HG02973 (cell line): ENCODE results near the gene ENPP7.

ENCODE experiments used
- ATAC-seq: cut with Tn5 transposase; IDR thresholded peaks from one replicate; pipeline ENCODE4 v1.9.1; 2021; ENCODE audit warnings: moderate library complexity; ENCODE audit not compliant: unreplicated experiment

The ENPP7 gene, protein sequence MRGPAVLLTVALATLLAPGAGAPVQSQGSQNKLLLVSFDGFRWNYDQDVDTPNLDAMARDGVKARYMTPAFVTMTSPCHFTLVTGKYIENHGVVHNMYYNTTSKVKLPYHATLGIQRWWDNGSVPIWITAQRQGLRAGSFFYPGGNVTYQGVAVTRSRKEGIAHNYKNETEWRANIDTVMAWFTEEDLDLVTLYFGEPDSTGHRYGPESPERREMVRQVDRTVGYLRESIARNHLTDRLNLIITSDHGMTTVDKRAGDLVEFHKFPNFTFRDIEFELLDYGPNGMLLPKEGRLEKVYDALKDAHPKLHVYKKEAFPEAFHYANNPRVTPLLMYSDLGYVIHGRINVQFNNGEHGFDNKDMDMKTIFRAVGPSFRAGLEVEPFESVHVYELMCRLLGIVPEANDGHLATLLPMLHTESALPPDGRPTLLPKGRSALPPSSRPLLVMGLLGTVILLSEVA

DNA sequence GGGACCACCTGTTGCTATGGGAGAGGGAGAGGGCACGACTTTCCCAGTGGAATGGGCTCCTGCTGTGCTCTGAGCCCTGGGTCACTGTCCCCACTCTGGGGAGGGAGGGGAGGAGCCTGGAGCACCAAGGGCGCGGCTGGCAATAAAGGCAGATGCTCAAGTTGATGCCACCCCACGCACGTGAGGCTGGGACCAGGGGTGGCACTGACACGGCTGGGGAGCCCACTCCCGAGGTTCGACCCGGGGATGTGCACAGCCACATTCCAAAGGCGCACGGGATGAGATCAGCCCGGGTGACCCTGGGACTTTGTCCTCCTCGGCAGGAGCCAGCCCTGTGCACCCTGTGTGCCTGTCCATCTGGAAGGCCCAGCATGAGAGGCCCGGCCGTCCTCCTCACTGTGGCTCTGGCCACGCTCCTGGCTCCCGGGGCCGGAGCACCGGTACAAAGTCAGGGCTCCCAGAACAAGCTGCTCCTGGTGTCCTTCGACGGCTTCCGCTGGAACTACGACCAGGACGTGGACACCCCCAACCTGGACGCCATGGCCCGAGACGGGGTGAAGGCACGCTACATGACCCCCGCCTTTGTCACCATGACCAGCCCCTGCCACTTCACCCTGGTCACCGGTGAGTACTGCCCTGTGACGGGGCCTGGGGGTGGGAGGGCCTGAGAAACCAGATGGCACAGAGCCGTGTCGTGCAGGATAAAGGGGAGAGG, at the start of gene ENPP7:
TSS of gene ENPP7 (plus strand) at position 175 of the 715 bp plus-strand sequence. CDS start at position 372, 197 bp downstream.
- ATAC-seq = no peak

DNA sequence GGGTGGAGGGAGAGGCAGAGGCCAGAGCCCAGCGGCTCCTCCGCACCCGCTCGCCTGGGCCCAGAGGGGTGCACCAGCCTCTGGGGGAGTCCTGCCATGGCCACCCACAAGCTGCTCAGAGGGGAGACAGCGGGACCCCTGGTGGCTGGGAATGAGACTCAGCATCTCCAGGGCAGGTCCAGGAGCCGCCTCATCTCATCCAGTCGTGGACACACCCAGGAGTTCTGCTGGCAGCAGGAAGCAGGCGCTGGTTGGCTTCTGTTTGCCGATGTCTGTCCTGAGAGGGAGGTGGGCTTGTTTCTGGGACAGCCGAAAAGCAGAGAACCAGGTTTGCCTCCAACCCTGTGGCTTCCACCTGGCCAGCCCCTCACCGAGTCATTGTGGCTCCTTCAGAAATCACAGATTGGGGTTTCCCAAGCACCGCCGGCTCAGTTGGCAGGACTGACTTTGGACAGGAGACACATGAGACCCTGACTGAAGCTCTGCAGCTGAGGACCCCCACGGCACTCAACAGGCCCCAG, 49.6 kb upstream of the ENPP7 start:
- no peak for ATAC-seq

DNA sequence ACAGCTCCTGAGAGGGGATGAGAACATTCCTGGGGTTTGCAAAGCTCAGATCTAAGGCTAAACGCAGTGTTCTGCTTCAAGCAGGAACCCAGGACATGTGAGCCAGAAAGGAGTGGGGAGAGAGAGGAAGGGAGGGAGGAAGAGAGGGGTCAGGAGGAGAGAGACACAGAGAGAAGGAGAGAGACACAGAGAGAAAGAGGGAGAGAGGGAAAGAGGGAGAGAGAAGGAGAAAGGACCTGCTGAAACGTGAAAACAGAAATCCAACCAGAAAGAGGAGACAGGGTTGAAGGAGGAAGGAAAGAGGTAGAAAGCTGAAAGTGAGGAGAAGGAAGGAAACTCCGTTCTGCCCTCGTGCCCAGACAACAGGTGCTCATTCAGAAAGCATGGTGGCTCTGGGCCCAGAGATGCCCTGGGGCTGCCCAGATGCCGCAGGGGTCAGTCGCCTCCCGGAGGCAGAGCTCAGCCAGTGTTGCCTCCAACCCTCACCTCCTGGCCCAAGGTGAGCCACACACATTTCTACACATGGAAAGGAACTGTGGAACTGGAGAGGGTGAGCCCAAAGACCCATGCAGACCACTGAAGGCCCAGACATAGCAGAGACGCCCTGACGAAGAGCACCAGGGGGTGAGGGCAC, 49.0 kb upstream of the ENPP7 start:
- ATAC-seq = no peak

DNA sequence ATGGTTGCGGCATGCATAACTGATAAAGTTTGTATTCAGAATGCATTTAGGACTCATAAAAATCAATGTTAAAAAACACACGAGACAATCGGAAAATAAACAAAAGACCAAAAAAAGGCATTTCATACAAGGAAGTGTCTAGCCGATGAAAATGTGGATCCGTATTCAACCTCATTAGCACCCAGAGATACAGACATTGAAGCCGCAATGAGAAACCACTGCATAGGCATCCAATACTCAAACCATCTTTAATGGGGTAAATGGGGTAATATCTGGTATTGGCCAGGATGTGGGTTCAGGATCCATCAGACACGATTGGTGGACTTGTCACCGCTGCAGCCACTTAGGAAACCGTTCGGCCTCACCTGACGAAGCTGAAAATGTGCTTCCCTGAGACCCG, 47.4 kb upstream of the ENPP7 start:
- ATAC-seq = no peak

DNA sequence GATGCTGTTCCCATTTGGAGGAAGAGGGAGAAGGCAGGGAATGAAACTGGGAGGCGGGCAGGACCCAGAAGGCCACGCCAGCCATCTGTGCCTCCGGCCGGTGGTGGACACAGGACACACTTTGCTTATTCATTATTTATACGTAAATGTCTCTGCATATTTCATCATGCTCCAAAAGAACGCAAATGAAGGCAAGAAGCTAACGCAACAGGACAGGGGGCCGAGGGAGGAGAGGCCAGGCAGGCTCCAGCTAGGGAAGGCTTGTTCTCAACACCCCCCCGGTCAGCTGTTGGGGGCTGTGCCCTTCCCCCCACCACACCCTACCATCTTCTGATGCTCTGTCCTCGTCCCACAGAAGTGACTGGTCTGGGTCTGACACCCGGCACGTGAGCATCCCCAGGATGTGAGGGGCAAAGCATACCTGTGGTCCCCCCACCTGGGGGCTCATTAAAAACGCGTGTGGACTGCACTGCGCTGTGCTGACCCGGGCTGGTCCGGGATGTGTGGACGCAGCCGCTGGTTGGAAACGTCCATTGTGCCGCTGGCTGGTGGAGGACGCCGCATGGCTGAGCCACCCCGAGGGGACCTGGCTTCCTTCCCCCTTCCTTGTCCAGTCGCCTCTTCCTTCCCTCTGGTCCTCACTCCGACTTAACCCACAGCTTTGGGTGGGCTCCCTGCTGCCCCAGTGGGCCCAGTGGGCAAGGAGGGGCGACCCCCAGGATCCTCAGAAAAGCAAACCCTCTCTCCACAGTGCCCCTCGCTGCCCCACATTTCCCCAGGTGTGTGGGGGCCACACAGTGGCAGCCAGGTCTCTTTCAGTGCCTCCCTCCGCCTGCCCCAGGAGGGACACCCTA, 46.4 kb upstream of the ENPP7 start:
- no peak for ATAC-seq

DNA sequence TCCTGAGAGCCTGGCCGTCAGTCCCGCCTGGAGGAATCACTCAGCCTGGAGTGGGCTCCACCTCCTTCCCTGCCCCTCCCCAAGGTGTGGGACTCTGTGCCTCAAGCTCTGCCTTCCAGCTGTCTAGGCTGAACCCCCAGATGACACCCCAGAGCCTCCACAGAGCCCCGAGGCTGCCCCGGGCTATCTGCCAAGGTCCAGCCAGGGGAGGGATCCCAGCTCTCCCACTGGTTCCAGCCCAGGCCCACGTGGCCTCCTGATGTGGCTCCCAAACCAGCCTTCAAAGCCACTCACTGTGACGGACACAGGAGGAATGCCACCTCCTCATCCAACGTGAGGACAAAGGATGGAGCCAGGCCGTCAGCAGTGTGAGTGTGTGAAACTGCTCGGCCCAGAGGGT, 45.6 kb upstream of the ENPP7 start:
- no peak for ATAC-seq

DNA sequence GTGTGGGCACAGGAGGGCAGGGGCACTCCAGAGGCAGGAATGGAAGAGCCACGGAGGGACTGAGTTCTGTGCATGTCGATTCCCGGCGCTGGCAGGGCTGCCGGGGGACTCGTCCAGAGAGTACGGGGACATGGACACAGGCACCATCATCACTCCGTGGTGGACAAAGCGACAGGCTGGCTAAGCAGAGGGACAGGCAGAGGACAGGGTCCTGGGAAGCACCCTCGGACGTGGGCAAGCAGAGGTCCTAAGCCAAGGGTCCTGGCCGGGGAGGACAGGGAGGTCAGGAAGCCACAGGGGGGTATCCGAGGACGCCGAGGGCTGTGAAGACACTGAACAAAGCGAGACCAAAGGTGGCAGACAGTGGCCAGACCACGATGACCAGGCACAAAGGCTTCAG, 44.3 kb upstream of the ENPP7 start:
- ATAC-seq = no peak

DNA sequence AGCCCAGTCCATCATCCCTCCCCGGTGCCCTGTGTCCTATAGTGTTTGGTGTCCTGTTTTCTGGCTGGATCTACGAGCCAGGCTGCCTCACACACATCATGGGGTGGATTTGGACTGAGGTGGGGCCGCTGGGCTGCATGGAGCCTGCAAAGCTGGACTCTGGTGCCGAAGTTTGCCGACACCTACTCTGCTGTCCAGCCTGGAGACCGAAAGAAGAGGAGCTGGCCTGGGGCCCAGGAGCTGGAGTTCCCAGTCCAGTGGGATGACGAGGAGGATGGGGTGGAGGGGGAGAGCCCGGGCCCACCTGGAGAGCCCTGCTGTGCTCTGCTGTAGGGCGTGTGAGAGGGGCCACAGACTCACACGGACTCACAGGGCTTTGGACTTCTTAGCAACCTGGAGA, 40.3 kb upstream of the ENPP7 start:
- ATAC-seq = no peak

DNA sequence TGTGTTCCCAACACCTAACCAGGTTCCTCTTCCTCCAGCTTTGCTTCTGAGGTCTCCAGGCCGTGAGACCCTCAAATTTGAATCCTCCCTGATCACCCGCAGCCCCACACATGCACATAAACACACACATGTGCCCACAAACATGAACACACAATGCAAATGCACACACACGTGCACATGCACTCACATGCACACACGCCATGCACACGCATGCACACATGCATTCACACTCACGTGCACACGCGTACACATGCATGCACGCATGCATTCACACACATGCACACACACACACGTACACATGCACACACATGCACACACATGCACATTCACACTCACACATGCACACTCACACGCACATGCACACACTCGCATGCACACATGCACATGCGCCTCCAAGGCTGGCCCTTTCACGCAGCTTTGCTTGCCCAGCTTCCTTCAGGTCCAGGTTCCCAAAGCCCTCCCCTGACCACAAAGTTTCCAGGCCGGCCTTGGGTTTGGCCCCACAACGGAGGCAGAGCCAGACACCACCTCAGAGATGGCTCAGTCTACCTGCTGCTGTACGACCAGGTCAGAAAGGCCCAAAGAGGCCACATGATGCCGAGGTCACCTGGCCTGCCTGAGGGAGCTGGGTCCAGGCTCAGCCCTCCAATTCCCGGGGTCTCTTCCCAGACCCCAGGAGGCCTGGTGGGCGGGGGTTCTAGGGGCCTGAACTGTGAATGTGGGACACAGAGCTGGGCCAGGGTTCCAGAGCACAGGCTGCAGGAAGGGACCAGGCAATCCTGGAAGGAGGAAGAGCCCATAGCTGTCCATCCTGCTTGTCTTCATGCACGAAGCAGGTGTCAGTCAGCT, 39.5 kb upstream of the ENPP7 start:
- ATAC-seq = no peak

DNA sequence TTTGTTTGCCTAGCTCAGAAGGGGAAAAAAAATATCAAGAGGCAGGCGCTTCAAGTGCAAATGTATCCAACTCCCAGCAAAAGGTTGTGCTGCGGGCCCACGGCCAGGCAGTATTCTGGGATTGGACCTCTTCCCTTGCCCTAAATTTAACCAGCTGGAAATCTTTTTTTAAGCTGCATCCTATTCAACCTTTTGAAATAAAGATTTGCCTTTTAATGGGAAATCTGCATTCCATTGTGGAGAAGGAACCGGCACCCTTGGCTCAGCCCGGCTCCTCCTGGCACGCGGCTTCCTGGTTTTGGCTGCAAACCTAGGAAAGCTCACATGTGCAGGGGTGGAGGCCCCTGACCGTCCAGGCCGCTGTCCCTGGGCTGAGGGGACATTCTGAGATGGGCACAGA, 38.8 kb upstream of the ENPP7 start:
- ATAC-seq = no peak

DNA sequence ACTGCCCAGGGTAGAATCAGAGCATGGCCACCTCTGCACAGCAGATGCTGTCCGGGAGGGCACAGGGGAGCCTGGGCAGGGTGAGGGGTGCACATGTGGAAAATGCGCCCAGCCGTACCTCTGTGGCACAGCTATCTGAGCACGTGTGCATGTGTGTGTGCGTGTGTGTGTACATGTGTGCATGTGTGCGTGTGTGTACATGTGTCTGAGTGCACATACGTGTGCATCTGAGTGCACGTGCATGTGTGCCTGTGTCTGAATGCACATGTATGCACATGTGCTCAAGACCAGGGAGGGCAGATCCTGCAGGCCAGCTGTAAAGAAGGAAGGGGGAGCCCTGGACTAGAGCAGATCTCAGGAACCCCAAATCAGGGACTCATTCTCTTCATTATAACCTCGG, 37.3 kb upstream of the ENPP7 start:
- no peak for ATAC-seq

DNA sequence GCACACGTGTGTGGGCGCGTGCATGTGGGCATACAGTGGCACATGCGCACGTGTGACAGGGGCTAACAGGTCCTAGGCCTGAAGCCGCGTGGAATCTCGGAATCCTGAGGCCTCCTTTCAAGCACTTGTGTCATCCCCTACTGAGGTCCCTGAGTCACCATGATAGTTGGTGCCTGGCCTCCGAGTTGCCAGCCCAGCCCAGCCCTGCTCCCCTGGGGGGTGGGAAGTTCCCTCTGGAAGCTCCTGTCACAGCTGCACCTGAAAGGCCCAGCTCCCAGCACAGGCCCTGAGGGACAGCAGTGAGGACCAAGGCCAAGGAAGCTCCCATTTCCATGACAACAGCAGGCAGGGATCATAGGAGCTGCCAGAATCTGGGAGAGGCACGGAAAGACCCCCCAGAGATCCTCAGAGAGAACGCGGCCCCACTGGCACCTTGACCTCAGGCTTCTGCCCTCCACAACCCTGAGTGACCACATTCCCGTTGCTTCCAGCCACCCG, 35.4 kb upstream of the ENPP7 start:
- ATAC-seq = no peak

DNA sequence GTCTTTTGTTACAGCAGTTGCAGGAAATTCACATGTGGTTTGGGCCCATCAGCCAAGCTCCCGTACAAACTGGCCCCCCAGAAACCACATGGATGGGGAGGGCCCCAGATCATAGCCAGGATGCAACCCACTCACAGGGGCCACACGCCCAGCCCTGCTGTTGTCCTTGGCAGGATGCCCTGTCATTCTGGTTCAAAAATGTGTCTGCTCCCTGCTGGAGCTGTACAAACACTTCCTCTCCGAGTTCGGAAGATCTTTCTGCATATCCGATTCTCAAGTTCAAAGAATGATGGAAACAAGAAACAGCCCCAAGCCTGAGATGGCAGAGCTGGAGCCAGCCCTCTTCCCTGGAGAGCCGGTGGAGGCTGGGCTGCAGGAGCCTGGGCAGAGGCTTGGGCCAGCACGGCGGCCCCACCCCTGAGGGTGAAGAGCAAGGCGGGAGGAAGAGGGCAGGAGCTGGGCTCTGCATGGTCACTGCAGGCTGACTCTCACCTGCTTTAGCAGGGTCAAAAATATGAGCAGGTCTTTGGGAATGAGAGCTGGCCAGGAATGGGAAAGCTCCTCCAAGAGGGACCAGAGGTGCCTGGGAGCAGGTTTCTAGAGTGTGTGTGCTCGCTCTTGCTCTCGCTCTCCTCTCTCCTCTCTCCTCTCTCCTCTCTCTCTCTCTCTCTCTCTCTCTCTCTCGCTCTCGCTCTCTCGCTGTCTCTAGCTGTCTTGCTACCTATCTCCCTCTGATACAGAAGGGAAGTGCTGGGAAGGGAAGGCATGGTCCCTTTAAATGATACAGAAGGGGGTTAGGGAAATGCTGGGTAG, 34.7 kb upstream of the ENPP7 start:
- no peak for ATAC-seq

DNA sequence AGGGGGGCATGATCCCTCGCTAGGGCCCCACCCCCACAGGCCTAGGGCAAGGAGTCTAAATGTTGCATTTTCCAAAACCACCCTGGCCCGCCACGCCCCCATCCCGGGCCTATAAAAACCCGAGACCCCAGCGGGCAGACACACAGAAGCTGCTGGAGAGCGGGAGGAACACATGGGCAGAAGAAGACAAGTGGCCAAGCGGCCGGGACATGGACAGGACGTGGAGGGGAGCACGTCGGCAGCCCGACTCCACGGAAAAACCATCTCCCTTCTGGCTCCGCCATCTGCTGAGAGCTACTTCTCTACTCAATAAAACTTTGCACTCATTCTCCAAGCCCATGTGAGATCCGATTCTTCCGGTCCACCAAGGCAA, 34.1 kb upstream of the ENPP7 start:
- no peak for ATAC-seq

DNA sequence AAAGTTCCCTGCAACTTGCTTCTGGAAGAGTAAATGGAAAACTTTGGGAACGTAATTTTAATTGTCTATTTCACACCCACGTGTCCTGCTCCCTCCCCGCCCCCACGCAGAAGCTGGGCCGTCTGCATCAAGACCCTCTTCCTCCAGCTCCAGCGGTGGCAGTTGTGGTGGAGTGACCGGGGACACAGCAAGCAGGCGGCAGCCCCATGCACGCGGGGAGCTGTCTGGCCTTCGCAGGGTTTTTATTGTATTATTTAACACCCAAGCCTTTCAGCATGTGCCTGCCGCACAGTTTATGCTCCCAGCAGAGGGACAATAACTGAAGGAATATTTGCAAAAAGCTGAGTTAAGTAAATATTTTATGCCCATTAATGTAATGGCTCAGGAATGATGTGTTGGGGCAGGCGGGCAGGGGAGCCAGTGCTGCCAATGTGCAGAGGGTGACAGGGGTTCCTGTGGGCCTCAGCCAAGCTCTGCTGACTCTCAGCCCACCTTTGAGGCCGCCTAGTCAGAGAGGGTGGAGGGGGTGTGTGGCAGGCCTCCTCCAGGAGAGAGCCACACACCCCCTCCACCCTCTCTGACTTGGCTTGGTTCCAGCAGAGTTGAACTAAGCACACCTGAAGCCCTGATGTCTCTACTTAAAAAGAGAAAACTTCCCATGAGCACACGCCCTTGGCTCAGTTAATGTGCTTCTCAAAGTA, 32.4 kb upstream of the ENPP7 start:
- ATAC-seq = no peak

DNA sequence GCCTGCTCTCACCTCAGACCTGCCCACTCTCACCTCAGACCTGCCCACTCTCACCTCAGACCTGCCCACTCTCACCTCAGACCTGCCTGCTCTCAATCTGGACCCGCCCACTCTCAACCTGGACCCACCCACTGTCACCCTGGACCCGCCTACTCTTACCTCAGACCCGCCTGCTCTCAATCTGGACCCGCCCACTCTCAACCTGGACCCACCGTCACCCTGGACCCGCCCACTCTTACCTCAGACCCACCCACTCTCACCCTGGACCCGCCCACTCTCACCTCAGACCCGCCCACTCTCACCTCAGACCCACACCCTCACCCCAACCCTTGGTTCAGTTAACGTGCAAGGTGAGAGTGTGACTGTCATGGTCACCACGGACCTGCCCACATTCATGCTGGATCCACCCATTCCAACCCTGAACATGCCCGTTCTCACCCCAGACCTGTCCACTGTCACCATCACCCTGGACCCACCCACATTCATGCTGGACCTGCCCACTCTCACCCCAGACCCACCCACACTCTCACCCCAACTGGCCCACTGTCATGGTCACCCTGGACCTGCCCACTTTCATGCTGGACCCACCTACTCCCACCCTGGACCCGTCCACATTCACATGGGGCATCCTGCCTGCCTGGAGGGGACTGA, 31.2 kb upstream of the ENPP7 start:
- ATAC-seq = no peak

DNA sequence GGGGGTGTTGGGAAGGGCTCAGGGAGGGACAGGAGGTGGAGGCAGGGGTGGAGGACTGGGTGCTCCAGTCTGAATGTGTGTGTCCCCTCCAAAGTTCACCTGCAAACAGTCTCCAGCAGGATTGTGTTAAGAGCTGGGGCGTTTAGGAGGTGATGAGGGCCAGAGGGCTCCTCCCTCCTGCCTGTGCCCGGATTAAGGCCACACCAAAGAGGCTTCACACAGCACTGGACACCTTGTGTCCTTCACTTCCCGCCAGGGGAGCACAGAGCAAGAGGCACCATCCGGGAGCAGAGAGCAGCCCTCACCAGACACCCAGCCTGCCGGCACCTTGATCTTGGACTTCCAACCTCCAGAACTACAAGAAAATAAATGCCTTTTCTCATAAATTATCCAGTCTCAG, 30.2 kb upstream of the ENPP7 start:
- no peak for ATAC-seq

DNA sequence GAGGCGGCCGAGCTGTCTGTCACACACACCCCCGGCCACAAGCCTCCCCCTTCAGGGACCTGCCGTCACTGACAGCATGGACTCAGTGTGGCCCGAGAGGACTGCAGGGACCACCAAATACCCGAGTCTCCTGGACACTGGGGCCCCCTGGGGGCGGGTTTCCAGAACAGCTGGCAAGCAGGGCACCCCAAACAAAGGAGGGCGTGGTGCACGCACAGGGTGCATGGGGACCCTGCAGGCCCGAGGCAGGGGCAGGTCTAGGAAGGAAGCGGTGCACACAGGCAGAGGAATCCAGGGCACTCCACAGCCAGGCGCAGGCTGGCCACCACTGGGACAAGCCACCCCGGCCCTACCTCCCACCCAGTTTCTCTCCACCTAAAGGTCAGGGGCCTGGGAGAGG, 28.7 kb upstream of the ENPP7 start:
- ATAC-seq = no peak
